GM12874 (cell line): ENCODE measurements around the gene GDE1.

Source experiments
- CTCF ChIP-seq: IDR thresholded peaks from 2 replicates; pipeline ENCODE4 v1.5.1; 2011; ENCODE audit warnings: low read depth, mild to moderate bottlenecking, control low read depth, low read length, moderate library complexity; ENCODE audit not compliant: insufficient read depth

GDE1 gene

DNA sequence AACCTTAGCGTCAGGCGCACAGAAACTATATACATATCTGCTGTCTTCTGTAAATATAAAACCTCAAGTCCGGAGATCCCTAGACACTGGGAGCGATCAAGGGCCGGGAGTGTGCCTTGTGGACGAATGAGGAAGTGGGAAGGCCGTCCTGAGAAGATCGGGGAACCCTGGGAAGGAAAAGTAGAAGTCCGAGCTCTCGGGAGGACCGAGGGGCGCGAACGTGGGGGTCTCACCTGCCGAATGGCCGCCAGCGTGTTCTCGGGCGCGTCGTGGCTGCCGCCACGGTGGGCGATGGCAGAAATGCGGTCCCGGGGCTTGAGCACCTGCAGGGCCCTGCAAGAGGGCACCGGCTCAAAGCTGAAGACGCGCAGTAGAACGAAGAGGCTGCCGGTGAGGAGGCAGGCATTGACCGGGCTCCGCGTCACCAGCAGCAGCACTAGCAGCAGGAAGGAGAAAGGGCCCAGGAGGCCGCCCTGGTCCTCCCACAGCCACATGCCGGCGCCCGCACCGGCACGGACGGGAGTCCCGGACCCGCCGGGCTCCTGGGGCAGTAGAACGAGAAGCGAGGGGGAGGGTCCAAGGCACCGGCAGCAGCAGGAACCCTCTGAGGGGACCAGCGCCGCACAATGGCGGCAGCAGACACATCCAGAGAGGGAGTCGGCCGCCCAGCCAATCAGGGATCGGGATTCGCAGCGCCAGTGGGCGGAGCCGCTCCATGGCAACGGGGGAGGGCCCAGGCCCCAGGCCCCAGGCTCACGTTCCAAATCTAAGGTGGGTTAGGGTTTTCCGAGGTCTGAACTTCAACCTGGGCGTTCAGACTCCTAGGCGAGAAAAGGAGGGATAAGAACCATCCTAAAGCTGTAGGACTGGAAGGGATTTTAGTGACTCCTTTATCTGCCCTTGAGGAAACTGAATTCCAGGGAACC lies at the start of gene GDE1:
TSS of gene GDE1 (minus strand) at position 628 of the 926 bp plus-strand sequence. CDS start at position 494, 134 bp downstream.
- TF ChIP-seq CTCF = peak; percentile 59

- TF ChIP-seq CTCF = no peak
Measured at GRCh38 chr16:19567560-19567959, 45.7 kb upstream of the GDE1 start.

DNA sequence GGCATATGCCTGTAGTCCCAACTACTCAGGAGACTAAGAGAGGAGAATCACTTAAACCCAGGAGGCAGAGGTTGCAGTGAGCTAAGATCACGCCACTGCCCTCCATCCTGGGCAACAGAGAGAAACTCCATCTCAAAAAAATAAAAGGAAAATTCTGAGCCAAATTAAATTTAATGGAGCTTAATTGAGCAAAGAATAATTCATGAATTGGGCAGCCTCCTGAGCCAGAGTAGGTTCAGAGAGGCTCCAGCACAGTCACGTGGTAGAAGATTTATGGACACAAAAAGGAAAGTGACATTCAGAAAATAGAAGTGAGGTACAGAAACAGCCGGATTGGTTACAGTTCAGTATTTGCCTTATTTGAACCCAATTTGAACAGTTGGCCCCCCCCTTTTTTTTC lies 44.5 kb upstream of the GDE1 start:
- TF ChIP-seq CTCF = no peak

GRCh38 chr16:19563377-19563776 lies 41.5 kb upstream of the GDE1 start:
- TF ChIP-seq CTCF = no peak

DNA sequence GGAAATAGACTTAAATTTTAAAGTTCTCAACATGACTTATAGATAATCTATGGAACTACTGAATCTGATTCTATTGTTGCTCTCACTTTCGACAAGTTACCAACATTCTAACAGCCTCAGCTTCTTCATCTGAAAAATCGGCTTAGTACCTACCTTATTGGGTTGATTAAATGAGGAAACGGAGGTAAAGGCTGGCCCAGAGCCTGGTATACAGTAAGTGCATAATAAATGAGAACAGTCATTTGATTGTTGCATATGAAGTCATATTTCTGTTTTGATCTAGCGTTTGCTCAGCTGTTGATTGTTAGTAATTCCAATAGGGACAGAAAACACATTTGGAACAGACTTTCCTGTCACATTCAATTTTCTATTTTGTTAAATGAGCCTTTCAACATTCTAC lies 38.2 kb upstream of the GDE1 start:
- no peak for TF ChIP-seq CTCF

DNA sequence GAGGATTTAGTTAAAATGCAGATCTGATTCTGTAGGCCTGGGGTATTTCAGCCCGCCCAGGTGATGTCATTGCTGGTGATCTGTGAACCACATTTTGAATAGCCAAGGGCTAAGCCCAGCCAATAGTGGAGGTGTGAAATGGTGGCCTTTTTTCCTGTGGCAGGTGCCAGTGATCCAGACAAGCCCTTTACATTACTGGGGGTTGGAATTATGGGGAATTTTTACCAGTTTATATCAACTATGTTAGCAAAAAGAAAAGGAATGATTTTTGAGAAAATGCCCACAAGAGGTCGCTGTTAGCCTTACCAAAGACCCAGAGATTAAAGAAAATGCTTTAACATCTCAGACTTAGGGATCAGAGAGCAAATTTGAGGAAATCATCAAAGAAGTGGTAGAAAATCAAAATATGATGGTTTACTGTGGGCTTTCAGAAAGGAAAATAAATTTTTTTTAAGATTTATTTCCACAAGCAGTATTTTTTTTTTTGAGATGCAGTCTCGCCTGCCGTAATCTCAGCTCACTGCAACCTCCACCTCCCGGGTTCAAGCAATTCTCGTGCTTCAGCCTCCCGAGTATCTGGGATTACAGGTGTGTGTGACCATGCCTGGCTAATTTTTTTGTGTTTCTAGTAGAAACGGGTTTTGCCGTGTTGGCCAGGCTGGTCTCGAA lies 37.5 kb upstream of the GDE1 start:
- TF ChIP-seq CTCF = peak; percentile 39; the same call in 1 of the 2 replicates

- no peak for TF ChIP-seq CTCF
Measured at GRCh38 chr16:19555938-19556771, 34.3 kb upstream of the GDE1 start.
